CD14-positive monocyte (primary cell): ENCODE results near the gene SHTN1. TPM values are rescaled to one million over a fixed set of nuclear protein-coding genes. Genes with fewer than 3 reads are reported as not detected.

Source experiments
- DNase-seq, 3 donors: peaks; one replicate each; pipeline ENCODE4 v3.0.0-alpha.2; 2011 to 2022
- H2AFZ ChIP-seq: 2 replicates; pipeline ENCODE4 v1.6.0; 2012; ENCODE audit warnings: mild to moderate bottlenecking, low read depth, low read length, inconsistent platforms; ENCODE audit not compliant: insufficient read depth, poor library complexity, severe bottlenecking
- H3K27ac ChIP-seq, 2 donors: 1 replicate in 1 of 2; 2 replicates in 1 of 2; pipeline ENCODE4 v1.5.1; 2012 to 2013; ENCODE audit warnings: low read length in 2 of 2, control low read depth in 1 of 2, inconsistent platforms in 1 of 2, low read depth in 1 of 2, mild to moderate bottlenecking in 1 of 2
- H3K27me3 ChIP-seq, 2 donors: one replicate each; pipeline versions ENCODE4 v1.6.0 to v1.6.1; 2011 to 2013; ENCODE audit warnings: low read length in 2 of 2; ENCODE audit not compliant: control insufficient read depth in 2 of 2, insufficient read depth in 2 of 2
- H3K36me3 ChIP-seq, 2 donors: replicated peaks in 1 of 2; 1 replicate in 1 of 2; 2 replicates in 1 of 2; pipeline versions ENCODE4 v1.5.1 to v1.6.1; 2012 to 2013; ENCODE audit warnings: low read length in 2 of 2, control low read depth in 1 of 2, inconsistent platforms in 1 of 2, mild to moderate bottlenecking in 1 of 2; ENCODE audit not compliant: insufficient read depth in 2 of 2, control insufficient read depth in 1 of 2
- H3K4me1 ChIP-seq, 2 donors: 1 replicate in 1 of 2; 2 replicates in 1 of 2; pipeline versions ENCODE4 v1.5.1 to v1.6.1; 2012 to 2013; ENCODE audit warnings: low read length in 2 of 2, control low read depth in 1 of 2, inconsistent platforms in 1 of 2, mild to moderate bottlenecking in 1 of 2, moderate library complexity in 1 of 2; ENCODE audit not compliant: insufficient read depth in 2 of 2, control insufficient read depth in 1 of 2
- H3K4me2 ChIP-seq: replicated peaks from 2 replicates; pipeline ENCODE3; 2012; ENCODE audit warnings: low read length, moderate library complexity, mild to moderate bottlenecking; ENCODE audit not compliant: poor library complexity, severe bottlenecking; ENCODE audit errors: extremely low read depth
- H3K4me3 ChIP-seq, 3 experiments: fragments of 200-600 bp in 1 of 3; sonication (generic) in 1 of 3; replicated peaks in 1 of 3; 1 replicate in 2 of 3; 2 replicates in 1 of 3; pipeline ENCODE4 v1.5.1; 2011 to 2013; ENCODE audit warnings: low read length in 3 of 3, mild to moderate bottlenecking in 3 of 3, control low read depth in 2 of 3, low read depth in 2 of 3, inconsistent platforms in 1 of 3, moderate library complexity in 1 of 3
- H3K79me2 ChIP-seq: 2 replicates; pipeline ENCODE4 v1.6.0; 2012; ENCODE audit warnings: mild to moderate bottlenecking, control low read depth, inconsistent platforms, low read length, moderate library complexity; ENCODE audit not compliant: insufficient read depth
- H3K9ac ChIP-seq: 2 replicates; pipeline ENCODE4 v1.6.0; 2017; ENCODE audit warnings: low read length, mild to moderate bottlenecking; ENCODE audit not compliant: insufficient read depth, poor library complexity, severe bottlenecking
- H3K9me3 ChIP-seq, 2 donors: replicated peaks in 1 of 2; 1 replicate in 1 of 2; 2 replicates in 1 of 2; pipeline versions ENCODE4 v1.5.1 to v1.6.1; 2012 to 2013; ENCODE audit warnings: low read length in 2 of 2, control low read depth in 1 of 2; ENCODE audit not compliant: control insufficient read depth in 1 of 2, insufficient read depth in 1 of 2
- H4K20me1 ChIP-seq: 2 replicates; pipeline ENCODE4 v1.6.0; 2012; ENCODE audit warnings: mild to moderate bottlenecking, low read length, control low read depth, moderate library complexity; ENCODE audit not compliant: insufficient read depth
- H3K27ac Mint-ChIP-seq, 7 donors: one replicate each; pipeline ENCODE4 v1.8.0; 2020; ENCODE audit warnings: mild to moderate bottlenecking in 7 of 7, mixed read lengths in 7 of 7, moderate library complexity in 6 of 7, inconsistent platforms in 2 of 7
- H3K27me3 Mint-ChIP-seq, 3 donors: one replicate each; pipeline ENCODE4 v1.8.0; 2021 to 2022; ENCODE audit warnings: low read depth in 3 of 3, mild to moderate bottlenecking in 3 of 3, mixed read lengths in 3 of 3, moderate library complexity in 3 of 3, inconsistent platforms in 1 of 3
- H3K36me3 Mint-ChIP-seq, 2 donors: one replicate each; pipeline ENCODE4 v1.8.0; 2020; ENCODE audit warnings: mixed read lengths in 2 of 2, inconsistent platforms in 1 of 2, mild to moderate bottlenecking in 1 of 2
- H3K4me1 Mint-ChIP-seq: one replicate; pipeline ENCODE4 v1.8.0; 2020; ENCODE audit warnings: mild to moderate bottlenecking, mixed read lengths
- H3K4me3 Mint-ChIP-seq, 2 donors: one replicate each; pipeline ENCODE4 v1.8.0; 2020; ENCODE audit warnings: mild to moderate bottlenecking in 2 of 2, mixed read lengths in 2 of 2, moderate library complexity in 1 of 2
- H3K9me3 Mint-ChIP-seq, 7 donors: one replicate each; pipeline ENCODE4 v1.8.0; 2020 to 2022; ENCODE audit warnings: mixed read lengths in 7 of 7, mild to moderate bottlenecking in 6 of 7, moderate library complexity in 6 of 7, inconsistent platforms in 2 of 7
- WGBS: methylation state at CpG from one replicate; pipeline ENCODE4 v1.1.5; 2013; ENCODE audit warnings: missing lambda C conversion rate; ENCODE audit not compliant: insufficient coverage; 5-methylcytosine and 5-hydroxymethylcytosine counted together
- intact Hi-C, 2 donors: fragments of 100-400 bp; cut with micrococcal nuclease; formaldehyde crosslinking; loops; one replicate each; pipeline versions ENCODE4 v1.15.0 to v1.15.1; 2023
- polyA plus RNA-seq, 3 donors: library from polyadenylated mRNA; depleted of rRNA in 1 of 3; unstranded in 2 of 3; stranded (reverse) in 1 of 3; fragments of 300-500 nt in 2 of 3; fragments of >200 nt in 1 of 3; fragmentation: Illumina TruSeq in 2 of 3; gene quantifications; 1 replicate in 2 of 3; 2 replicates in 1 of 3; pipeline ENCODE4 v1.2.3, GENCODE V29; 2012 to 2021
- TF ChIP-seq, protein P1 (sequence below): fragments of 200-600 bp; IDR thresholded peaks from one replicate; pipeline ENCODE4 v1.8.0; 2022; ENCODE audit warnings: antibody characterized with exemption, mild to moderate bottlenecking

Gene SHTN1
- polyA plus RNA-seq, 3 donors, result 14.4 to 22.6 (median 14.9) TPM

DNA sequence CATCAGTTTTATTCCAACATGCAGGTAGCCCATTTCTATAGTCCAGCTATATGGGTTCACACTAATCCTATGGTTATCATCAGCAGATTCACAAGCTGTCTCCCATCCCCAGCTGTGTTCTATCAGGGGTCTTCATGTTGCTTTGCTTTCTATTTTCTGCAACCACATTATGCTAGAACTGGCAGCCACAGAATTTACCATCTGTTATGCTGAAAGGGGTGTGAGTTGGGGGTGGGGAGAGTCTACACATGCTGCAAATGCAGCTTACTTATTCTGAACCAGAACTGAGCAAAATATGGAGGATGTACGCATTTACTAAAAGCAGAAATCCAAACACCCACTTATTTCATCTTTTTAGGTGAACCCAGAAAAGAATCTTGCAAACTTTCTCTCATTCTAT, 32.9 kb downstream of the SHTN1 start:
- no peak overlapping the region for H3K9ac ChIP-seq
- DNase-seq, result no peak
- peaks cover 0 to 7% of the 10 kb centered on the region in 2 donors for H3K4me1 ChIP-seq
- H4K20me1 ChIP-seq, result peaks cover 21% of the 10 kb centered on the region
- Mint-ChIP-seq H3K4me1 (peaks cover 3% of the 10 kb centered on the region), H3K27me3 (no peaks in the 10 kb centered on the region), H3K9me3 (no peaks in the 10 kb centered on the region), H3K27ac (no peak overlapping the region), H3K4me3 (no peak overlapping the region), H3K36me3 (peaks cover 29 to 51% of the 10 kb centered on the region in 2 donors)
- no CpG with 5 or more reads among the region's 1 CpG for WGBS
- H3K27ac ChIP-seq, result no peak overlapping the region
- no peaks in the 10 kb centered on the region for H3K27me3 ChIP-seq
- TF ChIP-seq, protein P1, sequence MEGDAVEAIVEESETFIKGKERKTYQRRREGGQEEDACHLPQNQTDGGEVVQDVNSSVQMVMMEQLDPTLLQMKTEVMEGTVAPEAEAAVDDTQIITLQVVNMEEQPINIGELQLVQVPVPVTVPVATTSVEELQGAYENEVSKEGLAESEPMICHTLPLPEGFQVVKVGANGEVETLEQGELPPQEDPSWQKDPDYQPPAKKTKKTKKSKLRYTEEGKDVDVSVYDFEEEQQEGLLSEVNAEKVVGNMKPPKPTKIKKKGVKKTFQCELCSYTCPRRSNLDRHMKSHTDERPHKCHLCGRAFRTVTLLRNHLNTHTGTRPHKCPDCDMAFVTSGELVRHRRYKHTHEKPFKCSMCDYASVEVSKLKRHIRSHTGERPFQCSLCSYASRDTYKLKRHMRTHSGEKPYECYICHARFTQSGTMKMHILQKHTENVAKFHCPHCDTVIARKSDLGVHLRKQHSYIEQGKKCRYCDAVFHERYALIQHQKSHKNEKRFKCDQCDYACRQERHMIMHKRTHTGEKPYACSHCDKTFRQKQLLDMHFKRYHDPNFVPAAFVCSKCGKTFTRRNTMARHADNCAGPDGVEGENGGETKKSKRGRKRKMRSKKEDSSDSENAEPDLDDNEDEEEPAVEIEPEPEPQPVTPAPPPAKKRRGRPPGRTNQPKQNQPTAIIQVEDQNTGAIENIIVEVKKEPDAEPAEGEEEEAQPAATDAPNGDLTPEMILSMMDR, result no peak
- no peaks in the 10 kb centered on the region for H3K79me2 ChIP-seq
- no peak overlapping the region for H3K4me2 ChIP-seq
- intact Hi-C loops, result no loop called here
- no peak overlapping the region for H3K4me3 ChIP-seq
- H3K36me3 ChIP-seq, result peaks cover 20 to 57% of the 10 kb centered on the region in 2 donors
- H2AFZ ChIP-seq, result no peak overlapping the region
- no peaks in the 10 kb centered on the region for H3K9me3 ChIP-seq

DNA sequence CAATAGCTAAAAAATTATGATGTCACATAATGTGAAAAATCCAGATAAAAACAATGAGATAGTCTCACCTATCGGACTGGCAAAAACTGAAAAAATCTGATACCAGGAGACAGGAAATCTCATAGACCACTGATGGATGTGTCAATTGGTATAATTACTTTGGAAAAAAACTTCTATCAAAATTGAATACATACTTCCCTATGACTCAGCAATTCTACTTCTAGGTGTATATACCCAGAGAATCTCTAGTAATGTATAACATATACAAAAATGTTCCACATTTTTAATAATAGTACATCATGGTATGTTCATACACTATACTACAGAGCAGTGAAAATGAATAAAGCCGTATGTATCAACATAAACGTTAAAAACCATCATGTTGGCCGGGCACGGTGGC, 34.9 kb downstream of the SHTN1 start:
- Mint-ChIP-seq H3K36me3 (peaks cover 35 to 49% of the 10 kb centered on the region in 2 donors), H3K27me3 (no peaks in the 10 kb centered on the region), H3K9me3 (no peaks in the 10 kb centered on the region), H3K27ac (no peak overlapping the region), H3K4me3 (no peak overlapping the region), H3K4me1 (no peaks in the 10 kb centered on the region)
- Histone ChIP-seq H3K4me3 (no peak overlapping the region), H4K20me1 (peaks cover 17% of the 10 kb centered on the region), H3K4me2 (no peak overlapping the region), H3K27me3 (no peaks in the 10 kb centered on the region), H3K9ac (no peak overlapping the region), H3K36me3 (peaks cover 28 to 60% of the 10 kb centered on the region in 2 donors), H3K27ac (no peak overlapping the region), H3K4me1 (no peaks in the 10 kb centered on the region), H2AFZ (no peak overlapping the region), H3K79me2 (no peaks in the 10 kb centered on the region), H3K9me3 (no peaks in the 10 kb centered on the region)
- TF ChIP-seq, protein P1, result no peak
- DNase-seq, result no peak
- WGBS, result 96% methylated on average over 4 of the region's 5 CpGs
- intact Hi-C loops, result no loop called here
